Upper lobe of right lung (tissue), 1 donor: ENCODE measurements around the gene ATG4D. TPM values are rescaled to one million over a fixed set of nuclear protein-coding genes. Genes with fewer than 3 reads are reported as not detected.

Experiments
- ATAC-seq: fragments of 200-7000 bp; cut with Tn5 transposase; one replicate; pipeline ENCODE4 v1.9.1; 2020; ENCODE audit warnings: mild to moderate bottlenecking, moderate library complexity
- DNase-seq: peaks from one replicate; pipeline ENCODE4 v3.0.0-alpha.2; 2020
- H3K27ac ChIP-seq: fragments of 200-600 bp; one replicate; pipeline ENCODE4 v1.8.0; 2022
- H3K27me3 ChIP-seq: fragments of 200-600 bp; one replicate; pipeline ENCODE4 v1.8.0; 2022; ENCODE audit warnings: mild to moderate bottlenecking
- H3K36me3 ChIP-seq: fragments of 200-600 bp; one replicate; pipeline ENCODE4 v1.8.0; 2022
- H3K4me1 ChIP-seq: fragments of 200-600 bp; one replicate; pipeline ENCODE4 v1.8.0; 2022
- H3K4me3 ChIP-seq: fragments of 200-600 bp; one replicate; pipeline ENCODE4 v1.8.0; 2022; ENCODE audit warnings: mild to moderate bottlenecking
- H3K9me3 ChIP-seq: fragments of 200-600 bp; one replicate; pipeline ENCODE4 v1.8.0; 2022
- CTCF ChIP-seq: fragments of 200-600 bp; IDR thresholded peaks from one replicate; pipeline ENCODE4 v1.8.0; 2022; ENCODE audit warnings: antibody characterized with exemption
- intact Hi-C: fragments of 100-400 bp; cut with DNase I; formaldehyde crosslinking; loops from one replicate; pipeline ENCODE4 v1.11.0; 2022
- total RNA-seq: library from RNA; stranded (reverse); fragmentation: NEBNext Ultra II Directional; extraction: Animal tissue kit (Norgen Biotek cat#: 25700); gene quantifications from one replicate; pipeline ENCODE4 v1.2.1, GENCODE V29; 2021
- donor health status: DM: no; HTN: yes; CAD: no; lungs with severe emphysema.

The ATG4D gene
- total RNA-seq, 1 donor from 2014 or later: 21.0 TPM

- Histone ChIP-seq H3K4me1 (peaks cover 20% of the 10 kb centered on the region), H3K27ac (no peak within 1 kb of the TSS), H3K36me3 (no peaks in the 10 kb centered on the region), H3K4me3 (peak within 1 kb of the TSS; percentile 38), H3K9me3 (no peaks in the 10 kb centered on the region), H3K27me3 (peaks cover 75% of the 10 kb centered on the region)
- no peak for TF ChIP-seq CTCF
- ATAC-seq (peak; percentile 46), DNase-seq (peak; percentile 71)
- intact Hi-C loops: no loop called here
Observed at GRCh38 chr19:10517361-10517759, 26.3 kb upstream of the ATG4D start, which contains the start of gene S1PR5. TSS of gene S1PR5 (minus strand) at chr19:10517447. CDS start at chr19:10515011, 2,436 bp downstream.

- TF ChIP-seq CTCF: no peak
- Histone ChIP-seq H3K27me3 (peaks cover 72% of the 10 kb centered on the region), H3K9me3 (no peaks in the 10 kb centered on the region), H3K36me3 (no peaks in the 10 kb centered on the region), H3K4me3 (peak overlapping the region; percentile 38), H3K27ac (no peak overlapping the region), H3K4me1 (peaks cover 20% of the 10 kb centered on the region)
- intact Hi-C loops: no loop called here
- DNase-seq (no peak), ATAC-seq (peak; percentile 12)
Observed at GRCh38 chr19:10517760-10518443, 25.8 kb upstream of the ATG4D start.

- DNase-seq (no peak), ATAC-seq (no peak)
- Histone ChIP-seq H3K27ac (no peak overlapping the region), H3K4me3 (peak overlapping the region; percentile 38), H3K9me3 (no peaks in the 10 kb centered on the region), H3K4me1 (peaks cover 20% of the 10 kb centered on the region), H3K27me3 (peaks cover 64% of the 10 kb centered on the region), H3K36me3 (no peaks in the 10 kb centered on the region)
- intact Hi-C loops: no loop called here
- no peak for TF ChIP-seq CTCF
Observed at GRCh38 chr19:10518444-10519361, 25.0 kb upstream of the ATG4D start.

- TF ChIP-seq CTCF: no peak
- peaks cover 20% of the 10 kb centered on the region for H3K4me1 ChIP-seq
- H3K36me3 ChIP-seq: no peaks in the 10 kb centered on the region
- peaks cover 60% of the 10 kb centered on the region for H3K27me3 ChIP-seq
- H3K27ac ChIP-seq: no peak overlapping the region
- H3K4me3 ChIP-seq: no peak overlapping the region
- H3K9me3 ChIP-seq: no peaks in the 10 kb centered on the region
- DNase-seq (no peak), ATAC-seq (no peak)
- intact Hi-C loops: no loop called here
Observed at GRCh38 chr19:10519421-10519820, 24.3 kb upstream of the ATG4D start.

DNA sequence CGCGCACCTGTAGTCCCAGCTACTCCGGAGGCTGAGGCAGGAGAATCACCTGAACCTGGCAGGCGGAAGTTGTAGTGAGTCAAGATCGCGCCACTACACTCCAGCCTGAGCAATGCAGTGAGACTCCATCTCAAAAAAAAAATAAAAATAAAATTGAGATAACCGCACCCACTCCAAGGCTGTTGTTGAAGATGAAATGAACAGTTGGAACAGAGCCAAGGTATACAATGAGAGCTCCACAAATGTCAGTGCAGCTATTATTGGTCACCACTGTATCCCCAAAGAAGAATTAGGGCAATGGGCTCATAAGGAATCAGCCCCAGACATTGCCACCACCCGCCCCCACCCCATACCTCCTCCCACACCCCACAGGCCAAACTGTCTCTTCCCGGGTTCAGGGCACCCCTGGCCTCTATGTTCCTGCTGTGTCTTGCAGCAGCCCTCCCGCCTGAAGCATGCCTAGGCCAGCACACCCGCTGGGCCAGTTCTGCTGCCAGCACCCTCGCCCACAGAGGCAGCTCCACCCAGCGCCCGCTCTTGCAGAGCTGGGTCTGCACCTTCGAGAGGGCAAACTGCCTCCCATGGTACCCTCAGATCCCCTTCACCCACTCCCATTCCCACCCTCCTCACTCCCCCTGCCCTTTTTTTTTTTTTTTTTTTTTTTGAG, 22.9 kb upstream of the ATG4D start:
- H3K9me3 ChIP-seq: no peaks in the 10 kb centered on the region
- no peak for TF ChIP-seq CTCF
- H3K27me3 ChIP-seq: peaks cover 48% of the 10 kb centered on the region
- peaks cover 20% of the 10 kb centered on the region for H3K4me1 ChIP-seq
- H3K27ac ChIP-seq: no peak overlapping the region
- intact Hi-C loops: no loop called here
- ATAC-seq (no peak), DNase-seq (no peak)
- no peaks in the 10 kb centered on the region for H3K36me3 ChIP-seq
- no peak overlapping the region for H3K4me3 ChIP-seq
